H9 (cell line): ENCODE data around the gene NIT2. TPM values are rescaled to one million over a fixed set of nuclear protein-coding genes. Genes with fewer than 3 reads are reported as not detected.
A peak's percentile ranks its signal among the peaks of the same experiment; 100 is the strongest.

Source experiments
- DNase-seq: peaks from one replicate; pipeline ENCODE4 v3.0.0-alpha.2; 2017
- H2AFZ ChIP-seq: one replicate; pipeline ENCODE4 v1.6.1; 2013; ENCODE audit warnings: mild to moderate bottlenecking, low read length, control low read depth, moderate library complexity
- H2AK5ac ChIP-seq: 2 replicates; pipeline ENCODE4 v1.6.1; 2013; ENCODE audit warnings: low read length, control low read depth, mixed read lengths; ENCODE audit not compliant: insufficient read length
- H2BK120ac ChIP-seq: one replicate; pipeline ENCODE4 v1.6.1; 2013; ENCODE audit warnings: low read depth, mild to moderate bottlenecking, low read length, control low read depth, inconsistent platforms; ENCODE audit not compliant: poor library complexity, severe bottlenecking
- H2BK12ac ChIP-seq: 2 replicates; pipeline ENCODE4 v1.6.1; 2013; ENCODE audit warnings: low read length, control low read depth, mixed read lengths, low read depth; ENCODE audit not compliant: insufficient read length
- H2BK15ac ChIP-seq: 2 replicates; pipeline ENCODE4 v1.6.1; 2013; ENCODE audit warnings: low read depth, low read length, control low read depth
- H2BK20ac ChIP-seq: one replicate; pipeline ENCODE4 v1.6.1; 2013; ENCODE audit warnings: low read depth, mild to moderate bottlenecking, low read length, control low read depth, inconsistent platforms; ENCODE audit not compliant: poor library complexity, severe bottlenecking
- H2BK5ac ChIP-seq: 2 replicates; pipeline ENCODE4 v1.6.1; 2013; ENCODE audit warnings: low read length, control low read depth, mixed read lengths; ENCODE audit not compliant: insufficient read length
- H3K14ac ChIP-seq: 2 replicates; pipeline ENCODE4 v1.6.1; 2013; ENCODE audit warnings: low read length, control low read depth; ENCODE audit not compliant: insufficient read depth
- H3K18ac ChIP-seq: 2 replicates; pipeline ENCODE4 v1.6.1; 2013; ENCODE audit warnings: low read depth, mild to moderate bottlenecking, mixed read lengths, low read length, control low read depth; ENCODE audit not compliant: insufficient read length
- H3K23ac ChIP-seq: 2 replicates; pipeline ENCODE4 v1.6.1; 2013; ENCODE audit warnings: low read length, control low read depth, mixed read lengths, low read depth; ENCODE audit not compliant: insufficient read length
- H3K23me2 ChIP-seq: 2 replicates; pipeline ENCODE4 v1.6.1; 2013; ENCODE audit warnings: low read depth, mild to moderate bottlenecking, mixed read lengths, low read length, control low read depth; ENCODE audit not compliant: insufficient read length, poor library complexity, severe bottlenecking
- H3K27ac ChIP-seq: 2 replicates; pipeline ENCODE4 v1.5.1; 2013; ENCODE audit warnings: low read length, control low read depth, mixed read lengths, low read depth; ENCODE audit not compliant: insufficient read length
- H3K27me3 ChIP-seq: 2 replicates; pipeline ENCODE4 v1.6.1; 2013; ENCODE audit warnings: low read length, control low read depth, inconsistent platforms; ENCODE audit not compliant: insufficient read depth
- H3K4ac ChIP-seq: 2 replicates; pipeline ENCODE4 v1.6.1; 2013; ENCODE audit warnings: low read depth, mild to moderate bottlenecking, control low read depth, inconsistent platforms, low read length, moderate library complexity
- H3K4me1 ChIP-seq: 2 replicates; pipeline ENCODE4 v1.6.1; 2013; ENCODE audit warnings: low read length, control low read depth, inconsistent platforms; ENCODE audit not compliant: insufficient read depth
- H3K4me2 ChIP-seq: 2 replicates; pipeline ENCODE4 v1.6.1; 2013; ENCODE audit warnings: low read length, control low read depth, mixed read lengths; ENCODE audit not compliant: insufficient read length, insufficient read depth
- H3K56ac ChIP-seq: 2 replicates; pipeline ENCODE4 v1.6.1; 2013; ENCODE audit warnings: low read depth, mild to moderate bottlenecking, mixed read lengths, low read length, control low read depth; ENCODE audit not compliant: insufficient read length
- H3K79me1 ChIP-seq: 2 replicates; pipeline ENCODE4 v1.6.1; 2013; ENCODE audit warnings: low read depth, mild to moderate bottlenecking, moderate library complexity, low read length, control low read depth, inconsistent platforms; ENCODE audit not compliant: insufficient read depth, poor library complexity, severe bottlenecking
- H3K79me2 ChIP-seq: 2 replicates; pipeline ENCODE4 v1.6.1; 2013; ENCODE audit warnings: low read length, control low read depth, inconsistent platforms; ENCODE audit not compliant: insufficient read depth
- H3K9ac ChIP-seq: 2 replicates; pipeline ENCODE4 v1.6.1; 2013; ENCODE audit warnings: low read length, control low read depth, mixed read lengths; ENCODE audit not compliant: insufficient read length; ENCODE audit errors: extremely low read depth
- H3K9me3 ChIP-seq: one replicate; pipeline ENCODE4 v1.6.1; 2013; ENCODE audit warnings: low read depth, low read length, inconsistent platforms; ENCODE audit not compliant: control insufficient read depth
- H3T11ph ChIP-seq: one replicate; pipeline ENCODE4 v1.6.1; 2013; ENCODE audit warnings: mild to moderate bottlenecking, low read length, control low read depth, inconsistent platforms
- H4K20me1 ChIP-seq: one replicate; pipeline ENCODE4 v1.6.1; 2013; ENCODE audit not compliant: control insufficient read depth, insufficient read length, insufficient read depth
- H4K5ac ChIP-seq: 2 replicates; pipeline ENCODE4 v1.6.1; 2013; ENCODE audit warnings: low read depth, mild to moderate bottlenecking, mixed read lengths, low read length, control low read depth; ENCODE audit not compliant: insufficient read length
- H4K8ac ChIP-seq: replicated peaks from 2 replicates; pipeline ENCODE4 v1.6.1; 2013; ENCODE audit warnings: low read length, control low read depth, mixed read lengths, low read depth; ENCODE audit not compliant: insufficient read length
- H4K91ac ChIP-seq: 2 replicates; pipeline ENCODE4 v1.6.1; 2013; ENCODE audit warnings: low read depth, mild to moderate bottlenecking, moderate library complexity, mixed read lengths, low read length, control low read depth; ENCODE audit not compliant: insufficient read length
- H3K27ac Mint-ChIP-seq, 3 experiments: 2 replicates in 2 of 3; 3 replicates in 1 of 3; pipeline ENCODE4 v1.8.0; 2020 to 2021; ENCODE audit warnings: mixed read lengths in 3 of 3, mild to moderate bottlenecking in 1 of 3, moderate library complexity in 1 of 3
- H3K27me3 Mint-ChIP-seq: 2 replicates; pipeline ENCODE4 v1.8.0; 2021; ENCODE audit warnings: low read depth, mild to moderate bottlenecking, moderate library complexity, mixed read lengths
- H3K36me3 Mint-ChIP-seq, 3 experiments: 2 replicates in 2 of 3; 3 replicates in 1 of 3; pipeline ENCODE4 v1.8.0; 2020 to 2021; ENCODE audit warnings: low read depth in 3 of 3, mixed read lengths in 3 of 3; ENCODE audit not compliant: insufficient read depth in 1 of 3
- H3K4me1 Mint-ChIP-seq, 2 experiments: 2 replicates each; pipeline ENCODE4 v1.8.0; 2020; ENCODE audit warnings: mixed read lengths in 2 of 2
- H3K4me3 Mint-ChIP-seq, 2 experiments: 2 replicates in 1 of 2; 3 replicates in 1 of 2; pipeline ENCODE4 v1.8.0; 2020 to 2021; ENCODE audit warnings: mild to moderate bottlenecking in 2 of 2, mixed read lengths in 2 of 2, moderate library complexity in 1 of 2
- H3K9me3 Mint-ChIP-seq, 2 experiments: 2 replicates in 1 of 2; 3 replicates in 1 of 2; pipeline ENCODE4 v1.8.0; 2020; ENCODE audit warnings: mild to moderate bottlenecking in 2 of 2, mixed read lengths in 2 of 2, moderate library complexity in 1 of 2
- CTCF ChIP-seq: fragments of 200-600 bp; sonication (generic); conservative IDR thresholded peaks from 3 replicates; pipeline ENCODE4 v1.8.0; 2021; ENCODE audit warnings: antibody characterized with exemption, mild to moderate bottlenecking
- WGBS: extraction: QIAGEN DNeasy Blood & Tissue Kit; methylation state at CpG from one replicate; pipeline ENCODE4 v1.1.7; 2013; ENCODE audit warnings: missing lambda C conversion rate, low lambda C conversion rate, mixed read lengths; ENCODE audit not compliant: insufficient read length; ENCODE audit errors: extremely low coverage; 5-methylcytosine and 5-hydroxymethylcytosine counted together
- total RNA-seq: library from RNA; stranded (reverse); gene quantifications from 2 replicates; pipeline ENCODE4 v1.2.1, GENCODE V29; 2021

NIT2 gene
- total RNA-seq, 1 experiment from 2014 or later = 26.6 TPM

DNA sequence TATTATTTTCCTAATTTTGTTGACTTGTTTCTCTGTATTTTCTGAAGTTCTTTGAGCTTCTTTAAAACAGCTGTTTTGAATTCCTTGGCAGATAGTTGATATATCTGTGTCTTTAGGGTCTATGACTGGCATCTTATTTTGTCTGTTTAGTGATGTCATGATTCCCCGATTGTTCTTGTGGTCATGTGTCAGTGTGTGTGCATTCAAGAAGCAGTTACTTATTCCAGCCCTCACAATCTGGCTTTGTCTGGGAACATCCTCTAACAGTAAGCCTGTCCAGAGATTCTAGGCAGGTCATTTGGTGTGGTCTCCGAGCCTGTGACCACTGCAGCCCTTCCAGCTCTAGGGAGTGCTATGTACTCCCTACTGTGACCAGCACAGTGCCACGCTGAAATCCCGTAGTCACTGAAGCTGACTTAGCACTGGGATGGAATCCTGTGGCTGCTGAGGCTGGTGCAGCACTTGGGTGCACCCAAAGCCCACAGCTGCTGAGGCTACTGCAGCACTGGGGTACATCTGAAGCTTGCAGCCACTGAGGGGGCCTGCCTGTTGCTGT is 73.5 kb downstream of the NIT2 start:
- Histone ChIP-seq H3K4me1 (no peaks in the 10 kb centered on the region), H3K23ac (no peak overlapping the region), H2BK15ac (no peak overlapping the region), H4K5ac (no peak overlapping the region), H4K91ac (no peak overlapping the region), H3K79me1 (peaks cover 2% of the 10 kb centered on the region), H3K23me2 (no peaks in the 10 kb centered on the region), H2AFZ (no peak overlapping the region), H3K9ac (no peak overlapping the region), H2BK120ac (no peak overlapping the region), H2BK20ac (no peak overlapping the region), H3K27ac (no peak overlapping the region), H3K27me3 (no peaks in the 10 kb centered on the region), H3K79me2 (peaks cover 2% of the 10 kb centered on the region; the same call in 1 of the 2 replicates), H3K14ac (no peak overlapping the region), H2BK12ac (no peak overlapping the region), H4K20me1 (no peaks in the 10 kb centered on the region), H4K8ac (no peak overlapping the region), H3K9me3 (no peaks in the 10 kb centered on the region), H2AK5ac (no peak overlapping the region), H3K18ac (no peak overlapping the region), H3K4me2 (no peak overlapping the region), H3K56ac (no peak overlapping the region), H2BK5ac (no peak overlapping the region), H3K4ac (no peak overlapping the region), H3T11ph (no peak overlapping the region)
- Mint-ChIP-seq H3K9me3 (peaks cover 2 to 6% of the 10 kb centered on the region in 2 experiments; a peak in 2 of 5 replicates), H3K4me3 (no peak overlapping the region), H3K36me3 (peaks cover 16 to 54% (median 31%) of the 10 kb centered on the region in 3 experiments), H3K27ac (peak overlapping the region in 1 of 3 experiments; percentile 41; a peak in 1 of 7 replicates), H3K27me3 (no peaks in the 10 kb centered on the region), H3K4me1 (peaks cover 22 to 28% of the 10 kb centered on the region in 2 experiments)
- WGBS = no CpG with 5 or more reads among the region's 4 CpGs
- no peak for TF ChIP-seq CTCF
- no peak for DNase-seq

Other genes starting within 250 kb of the NIT2 start
- 0.07 and 0.22 TPM in 2 replicates for gene FILIP1L, start 220.3 kb upstream of the NIT2 start, total RNA-seq
- 34.7 and 37.1 TPM in 2 replicates for gene TBC1D23, start 73.8 kb upstream of the NIT2 start, total RNA-seq
- 53.0 and 53.6 TPM in 2 replicates for gene TOMM70, start 66.3 kb downstream of the NIT2 start, total RNA-seq
- gene LNP1, start 66.8 kb downstream of the NIT2 start, total RNA-seq = 4.1 and 4.2 TPM in 2 replicates
- gene TMEM45A, start 157.9 kb downstream of the NIT2 start, total RNA-seq = 10.1 and 10.3 TPM in 2 replicates